ENCODE data around the gene C1QTNF12.

Gene C1QTNF12

DNA sequence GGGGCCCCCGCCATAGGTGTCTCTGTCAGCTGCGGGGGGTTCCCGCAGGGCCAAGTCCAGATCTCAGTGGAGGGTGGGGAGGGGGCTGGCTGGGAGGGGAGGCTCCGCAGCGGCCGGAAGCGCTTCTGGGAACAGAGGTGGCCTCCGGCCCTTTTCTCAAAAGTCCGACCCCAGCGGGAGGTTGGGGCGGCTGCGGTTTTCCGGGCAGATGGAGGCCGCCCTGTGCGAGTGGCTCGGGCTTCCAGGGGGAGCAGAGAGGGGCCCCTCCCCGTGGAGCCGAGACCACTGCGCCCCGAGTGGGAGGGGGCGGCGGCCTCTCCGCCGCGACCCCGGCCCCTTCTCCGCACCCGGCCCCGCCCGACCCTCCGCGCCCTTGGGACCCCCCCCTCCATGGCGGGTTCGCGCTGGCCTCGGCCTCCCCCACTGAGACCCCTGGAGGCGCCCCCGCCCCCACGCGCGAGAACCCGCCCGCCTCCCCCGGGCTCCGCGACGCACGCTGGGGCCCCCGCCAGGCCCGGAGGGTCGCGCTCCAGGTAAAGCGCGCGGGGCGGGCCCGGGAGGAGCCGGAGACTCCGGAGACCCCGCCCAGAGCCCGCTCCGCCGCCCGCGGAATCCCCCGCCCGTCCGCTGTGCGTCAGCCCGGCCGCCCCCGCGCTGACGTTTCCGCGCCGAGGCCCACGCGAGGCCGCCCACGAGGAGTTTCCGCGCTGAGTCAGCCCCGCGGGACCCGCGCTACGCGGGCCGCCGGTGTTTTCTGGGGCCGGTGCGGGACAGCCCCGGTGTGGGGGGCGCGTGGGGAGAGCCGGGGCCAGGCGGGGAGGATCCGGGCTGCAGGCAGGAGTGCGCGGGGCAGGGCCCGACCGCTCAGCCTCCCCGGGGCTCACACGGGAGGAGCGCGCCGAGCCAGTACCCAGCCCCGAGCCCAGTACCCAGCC is 45.4 kb downstream of the C1QTNF12 start:
- Histone ChIP-seq H3K4me2 (ENCODE audit: low read depth, low read length, poor library complexity, severe bottlenecking) (no peak overlapping the region), H3K4me3 (ENCODE audit: insufficient read depth, low read length, poor library complexity, severe bottlenecking) (no peak overlapping the region), H3K9ac (ENCODE audit: low read length) (no peak overlapping the region), H3F3A (ENCODE audit: insufficient read depth) (no peaks in the 10 kb centered on the region), H3K79me2 (ENCODE audit: insufficient read depth, low read length) (no peaks in the 10 kb centered on the region), H3K36me3 (ENCODE audit: low read length) (no peaks in the 10 kb centered on the region), H3K9me2 (replicated peaks; ENCODE audit: insufficient read depth, low read length) (no peaks in the 10 kb centered on the region), H4K20me1 (ENCODE audit: low read depth, low read length) (no peaks in the 10 kb centered on the region), H3K9me3 (ENCODE audit: insufficient read depth, low read length) (no peaks in the 10 kb centered on the region), H3K27ac (ENCODE audit: low read depth, low read length) (no peak overlapping the region), H2AFZ (ENCODE audit: low read depth, low read length, severe bottlenecking) (no peak overlapping the region), H3K27me3 (ENCODE audit: low read length) (no peaks in the 10 kb centered on the region)
- no peak for TF ChIP-seq EZH2phosphoT487 (conservative IDR thresholded peaks at IDR 0.05; ENCODE audit: low read length)
- TF ChIP-seq, protein P1, sequence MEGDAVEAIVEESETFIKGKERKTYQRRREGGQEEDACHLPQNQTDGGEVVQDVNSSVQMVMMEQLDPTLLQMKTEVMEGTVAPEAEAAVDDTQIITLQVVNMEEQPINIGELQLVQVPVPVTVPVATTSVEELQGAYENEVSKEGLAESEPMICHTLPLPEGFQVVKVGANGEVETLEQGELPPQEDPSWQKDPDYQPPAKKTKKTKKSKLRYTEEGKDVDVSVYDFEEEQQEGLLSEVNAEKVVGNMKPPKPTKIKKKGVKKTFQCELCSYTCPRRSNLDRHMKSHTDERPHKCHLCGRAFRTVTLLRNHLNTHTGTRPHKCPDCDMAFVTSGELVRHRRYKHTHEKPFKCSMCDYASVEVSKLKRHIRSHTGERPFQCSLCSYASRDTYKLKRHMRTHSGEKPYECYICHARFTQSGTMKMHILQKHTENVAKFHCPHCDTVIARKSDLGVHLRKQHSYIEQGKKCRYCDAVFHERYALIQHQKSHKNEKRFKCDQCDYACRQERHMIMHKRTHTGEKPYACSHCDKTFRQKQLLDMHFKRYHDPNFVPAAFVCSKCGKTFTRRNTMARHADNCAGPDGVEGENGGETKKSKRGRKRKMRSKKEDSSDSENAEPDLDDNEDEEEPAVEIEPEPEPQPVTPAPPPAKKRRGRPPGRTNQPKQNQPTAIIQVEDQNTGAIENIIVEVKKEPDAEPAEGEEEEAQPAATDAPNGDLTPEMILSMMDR (IDR thresholded peaks at IDR 0.05; ENCODE audit: insufficient read depth, low read length, poor library complexity, severe bottlenecking), result no peak

DNA sequence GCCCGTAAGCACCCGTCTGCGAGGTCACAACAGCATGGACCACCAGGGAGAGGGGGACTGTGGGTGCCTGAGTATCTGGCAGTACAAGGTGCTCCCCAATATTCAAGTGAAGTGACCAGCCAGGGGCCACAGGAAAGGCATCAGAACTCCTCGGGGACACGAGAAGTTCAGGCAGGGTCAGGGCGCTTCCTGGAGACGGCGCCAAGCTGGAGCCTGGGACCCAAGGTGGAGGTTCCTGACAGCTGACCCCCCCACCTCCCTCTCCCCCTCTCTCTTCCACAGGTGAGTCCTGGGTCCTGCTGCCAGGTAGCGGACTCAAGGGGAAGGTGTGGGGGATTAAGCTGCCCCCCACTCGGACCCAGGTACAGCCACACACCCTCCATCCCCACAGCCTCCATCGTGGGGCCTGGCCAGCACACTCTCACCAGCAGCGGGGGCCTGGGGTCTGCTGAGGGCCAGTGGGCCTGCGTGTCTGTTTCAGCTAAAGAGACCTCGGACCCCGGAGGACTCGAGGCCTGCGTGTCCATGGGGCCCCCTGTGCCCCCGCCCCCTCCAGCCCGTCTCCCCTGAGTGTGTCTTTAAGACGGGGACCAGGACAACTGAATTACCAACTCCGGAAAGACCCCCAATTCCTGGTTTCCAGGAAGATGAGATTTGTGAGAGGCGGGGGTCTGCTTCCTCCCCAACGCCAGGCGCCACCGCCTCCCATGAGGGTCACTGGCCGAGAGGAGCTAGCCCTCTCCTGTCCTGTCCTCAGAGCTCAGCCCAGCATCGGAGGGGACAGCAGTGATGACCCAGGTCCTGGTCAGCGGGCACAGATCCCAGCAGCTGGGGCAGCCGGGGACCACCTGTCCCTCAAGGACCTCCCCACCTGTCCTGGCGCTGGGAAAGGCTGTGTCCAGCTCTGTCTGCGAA is 46.3 kb downstream of the C1QTNF12 start:
- no peak overlapping the region for H3K4me3 ChIP-seq (ENCODE audit: insufficient read depth, low read length, poor library complexity, severe bottlenecking)
- H3K27me3 ChIP-seq (ENCODE audit: low read length), result no peaks in the 10 kb centered on the region
- no peaks in the 10 kb centered on the region for H3K36me3 ChIP-seq (ENCODE audit: low read length)
- no peak overlapping the region for H3K27ac ChIP-seq (ENCODE audit: low read depth, low read length)
- H2AFZ ChIP-seq (ENCODE audit: low read depth, low read length, severe bottlenecking), result no peak overlapping the region
- no peaks in the 10 kb centered on the region for H3K79me2 ChIP-seq (ENCODE audit: insufficient read depth, low read length)
- H3K9me3 ChIP-seq (ENCODE audit: insufficient read depth, low read length), result no peaks in the 10 kb centered on the region
- H3K9ac ChIP-seq (ENCODE audit: low read length), result no peak overlapping the region
- H3K9me2 ChIP-seq (replicated peaks; ENCODE audit: insufficient read depth, low read length), result no peaks in the 10 kb centered on the region
- no peaks in the 10 kb centered on the region for H3F3A ChIP-seq (ENCODE audit: insufficient read depth)
- TF ChIP-seq, protein P1 (IDR thresholded peaks at IDR 0.05; ENCODE audit: insufficient read depth, low read length, poor library complexity, severe bottlenecking), result no peak
- TF ChIP-seq EZH2phosphoT487 (conservative IDR thresholded peaks at IDR 0.05; ENCODE audit: low read length), result no peak
- H3K4me2 ChIP-seq (ENCODE audit: low read depth, low read length, poor library complexity, severe bottlenecking), result no peak overlapping the region
- H4K20me1 ChIP-seq (ENCODE audit: low read depth, low read length), result no peaks in the 10 kb centered on the region

DNA sequence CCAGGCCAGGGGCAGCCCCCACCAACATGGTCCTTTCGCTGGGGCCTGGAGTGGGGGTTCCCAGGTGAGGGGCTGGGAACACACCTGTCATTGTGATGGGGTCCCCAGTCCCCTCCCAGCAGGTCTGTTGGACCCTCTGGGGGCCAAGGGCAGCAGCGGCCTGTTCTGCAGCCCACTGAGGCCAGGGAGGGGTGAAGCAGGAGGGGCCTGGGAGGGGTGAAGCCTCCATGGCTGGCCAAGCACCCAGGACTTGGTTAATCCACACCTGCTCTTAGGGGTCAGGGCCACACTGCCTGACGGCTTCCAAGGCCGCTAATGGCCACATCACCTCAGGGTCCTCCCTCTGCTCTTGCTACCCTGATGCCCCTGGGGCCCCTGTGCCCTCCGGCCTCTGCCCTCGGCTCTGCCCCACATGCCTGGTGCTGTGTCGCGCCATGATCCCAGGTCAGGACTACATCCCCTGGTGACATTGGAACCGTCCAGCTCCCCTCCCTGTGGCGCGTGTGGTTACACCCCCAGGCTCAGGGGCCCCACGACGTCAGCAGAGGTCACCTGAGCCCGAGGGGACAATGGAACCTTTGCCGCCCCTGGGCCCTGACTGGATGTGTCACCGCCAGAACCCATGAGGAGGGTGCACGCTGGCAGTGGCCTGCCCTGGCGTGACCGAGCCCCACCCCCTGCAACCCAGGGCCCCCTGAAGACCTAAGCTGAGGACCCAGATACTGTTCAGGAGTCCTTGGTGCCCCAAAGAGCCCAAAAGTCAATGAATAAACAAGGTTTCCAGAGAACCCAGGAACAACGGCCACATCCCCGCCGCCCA is 47.2 kb downstream of the C1QTNF12 start:
- Histone ChIP-seq H3F3A (ENCODE audit: insufficient read depth) (no peaks in the 10 kb centered on the region), H3K27ac (ENCODE audit: low read depth, low read length) (no peak overlapping the region), H3K9ac (ENCODE audit: low read length) (no peak overlapping the region), H3K27me3 (ENCODE audit: low read length) (no peaks in the 10 kb centered on the region), H3K9me3 (ENCODE audit: insufficient read depth, low read length) (no peaks in the 10 kb centered on the region), H3K36me3 (ENCODE audit: low read length) (no peaks in the 10 kb centered on the region), H3K9me2 (replicated peaks; ENCODE audit: insufficient read depth, low read length) (no peaks in the 10 kb centered on the region), H3K4me3 (ENCODE audit: insufficient read depth, low read length, poor library complexity, severe bottlenecking) (no peak overlapping the region), H4K20me1 (ENCODE audit: low read depth, low read length) (no peaks in the 10 kb centered on the region), H3K79me2 (ENCODE audit: insufficient read depth, low read length) (no peaks in the 10 kb centered on the region), H3K4me2 (ENCODE audit: low read depth, low read length, poor library complexity, severe bottlenecking) (no peak overlapping the region), H2AFZ (ENCODE audit: low read depth, low read length, severe bottlenecking) (no peak overlapping the region)
- TF ChIP-seq, protein P1 (IDR thresholded peaks at IDR 0.05; ENCODE audit: insufficient read depth, low read length, poor library complexity, severe bottlenecking), result no peak
- TF ChIP-seq EZH2phosphoT487 (conservative IDR thresholded peaks at IDR 0.05; ENCODE audit: low read length), result no peak
